Measurements from ENCODE around the gene GON4L. TPM values are rescaled to one million over a fixed set of nuclear protein-coding genes. Genes with fewer than 3 reads are reported as not detected.

Gene GON4L
- total and polyA plus RNA-seq, 2 of the 4 experiments (the other 2 are of a cell fraction), result 21.2 to 30.3 TPM

DNA sequence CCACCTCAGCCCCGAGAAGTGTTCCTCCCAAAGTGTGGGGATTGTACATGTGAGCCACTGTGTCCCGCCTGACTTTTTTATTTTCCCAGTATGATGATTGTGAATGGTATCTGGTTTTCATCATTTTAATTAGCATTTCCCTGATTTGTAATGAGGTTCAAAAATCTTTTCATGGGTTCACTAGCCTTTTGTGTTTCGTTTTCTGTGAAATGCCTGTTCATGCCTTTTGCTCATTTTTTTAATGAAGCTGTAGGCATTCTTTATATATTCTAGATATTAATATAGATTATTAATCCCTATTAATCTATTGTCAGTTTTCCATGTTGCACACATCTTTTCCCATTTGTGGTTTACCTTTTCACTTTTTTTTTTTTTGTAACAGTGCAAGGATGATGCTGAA is 147.6 kb downstream of the GON4L start:
- no peak overlapping the region for H3K4ac ChIP-seq (ENCODE audit: low read depth, low read length)
- peaks cover 28 to 43% of the 10 kb centered on the region in 2 experiments for H3K79me1 ChIP-seq (ENCODE audit: low read depth in 1 of 2, low read length in 2 of 2)
- no peak overlapping the region for H4K91ac ChIP-seq (ENCODE audit: insufficient read depth, low read depth, low read length)
- peaks cover 1% of the 10 kb centered on the region; the same call in 1 of the 2 replicates for H3K4me1 ChIP-seq (ENCODE audit: control insufficient read depth, insufficient read depth, low read length)
- no peak overlapping the region for H2BK15ac ChIP-seq (ENCODE audit: low read depth, low read length)
- BruUV-seq (replicated peaks), result no TSS peak
- no peak overlapping the region for H3K4me3 ChIP-seq (ENCODE audit: insufficient read depth, low read depth, low read length)
- H3K27me3 ChIP-seq (ENCODE audit: control insufficient read depth, insufficient read depth, low read length), result no peaks in the 10 kb centered on the region
- no peak overlapping the region for H3K9ac ChIP-seq (ENCODE audit: low read depth, low read length)
- intact Hi-C loops (cut with micrococcal nuclease) (no loop called here), in situ Hi-C loops (cut with MboI; ENCODE audit: low sequenced_read_pairs) (no loop called here), dilution Hi-C loops (cut with HindIII; ENCODE audit: low sequenced_read_pairs, unreplicated experiment) (no loop called here)
- no peak overlapping the region for H3K23ac ChIP-seq (ENCODE audit: low read depth, low read length)
- CTCF ChIA-PET, result interaction anchor here (0.6 to 1.5 kb wide), 2 partner anchors 20 to 61 kb away, joined by 3 read pairs; no protein-coding TSS in a partner anchor
- no peak overlapping the region for H3K27ac ChIP-seq (ENCODE audit: insufficient read depth, low read length)
- no peak overlapping the region for H2AFZ ChIP-seq (replicated peaks; ENCODE audit: low read length, poor library complexity)
- H4K5ac ChIP-seq (ENCODE audit: low read depth, low read length), result no peak overlapping the region
- no peak for TF ChIP-seq CEBPB (IDR thresholded peaks at IDR 0.05; ENCODE audit: low read depth, low read length)
- TF ChIP-seq MAFK (IDR thresholded peaks at IDR 0.05; ENCODE audit: low read depth, low read length), result no peak
- no peak for TF ChIP-seq RCOR1 (IDR thresholded peaks at IDR 0.05; ENCODE audit: insufficient replicate concordance, low read length)
- TF ChIP-seq, protein P1, sequence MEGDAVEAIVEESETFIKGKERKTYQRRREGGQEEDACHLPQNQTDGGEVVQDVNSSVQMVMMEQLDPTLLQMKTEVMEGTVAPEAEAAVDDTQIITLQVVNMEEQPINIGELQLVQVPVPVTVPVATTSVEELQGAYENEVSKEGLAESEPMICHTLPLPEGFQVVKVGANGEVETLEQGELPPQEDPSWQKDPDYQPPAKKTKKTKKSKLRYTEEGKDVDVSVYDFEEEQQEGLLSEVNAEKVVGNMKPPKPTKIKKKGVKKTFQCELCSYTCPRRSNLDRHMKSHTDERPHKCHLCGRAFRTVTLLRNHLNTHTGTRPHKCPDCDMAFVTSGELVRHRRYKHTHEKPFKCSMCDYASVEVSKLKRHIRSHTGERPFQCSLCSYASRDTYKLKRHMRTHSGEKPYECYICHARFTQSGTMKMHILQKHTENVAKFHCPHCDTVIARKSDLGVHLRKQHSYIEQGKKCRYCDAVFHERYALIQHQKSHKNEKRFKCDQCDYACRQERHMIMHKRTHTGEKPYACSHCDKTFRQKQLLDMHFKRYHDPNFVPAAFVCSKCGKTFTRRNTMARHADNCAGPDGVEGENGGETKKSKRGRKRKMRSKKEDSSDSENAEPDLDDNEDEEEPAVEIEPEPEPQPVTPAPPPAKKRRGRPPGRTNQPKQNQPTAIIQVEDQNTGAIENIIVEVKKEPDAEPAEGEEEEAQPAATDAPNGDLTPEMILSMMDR (conservative IDR thresholded peaks at IDR 0.05; ENCODE audit: low read depth, low read length), result no peak
- TF ChIP-seq RAD21 (IDR thresholded peaks at IDR 0.05; ENCODE audit: low read length), result no peak
- TF ChIP-seq BHLHE40 (IDR thresholded peaks at IDR 0.05; ENCODE audit: low read depth, low read length), result no peak
- TF ChIP-seq POLR2A (IDR thresholded peaks at IDR 0.05; ENCODE audit: low read depth, low read length), result no peak
- TF ChIP-seq, protein P2, sequence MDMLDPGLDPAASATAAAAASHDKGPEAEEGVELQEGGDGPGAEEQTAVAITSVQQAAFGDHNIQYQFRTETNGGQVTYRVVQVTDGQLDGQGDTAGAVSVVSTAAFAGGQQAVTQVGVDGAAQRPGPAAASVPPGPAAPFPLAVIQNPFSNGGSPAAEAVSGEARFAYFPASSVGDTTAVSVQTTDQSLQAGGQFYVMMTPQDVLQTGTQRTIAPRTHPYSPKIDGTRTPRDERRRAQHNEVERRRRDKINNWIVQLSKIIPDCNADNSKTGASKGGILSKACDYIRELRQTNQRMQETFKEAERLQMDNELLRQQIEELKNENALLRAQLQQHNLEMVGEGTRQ (IDR thresholded peaks at IDR 0.05; ENCODE audit: low read depth, low read length), result no peak
- no peak for TF ChIP-seq MXI1 (IDR thresholded peaks at IDR 0.05; ENCODE audit: borderline replicate concordance, low read depth, low read length)
- TF ChIP-seq FOS (IDR thresholded peaks at IDR 0.05; ENCODE audit: low read depth, low read length), result no peak
- no peak for TF ChIP-seq NFE2L2 (IDR thresholded peaks at IDR 0.05; ENCODE audit: low read depth, low read length)
- H4K8ac ChIP-seq (ENCODE audit: low read depth in 2 of 2, low read length in 2 of 2), result no peak overlapping the region
- H3K36me3 ChIP-seq (ENCODE audit: control insufficient read depth, insufficient read depth, low read length), result peaks cover 5% of the 10 kb centered on the region; the same call in 1 of the 2 replicates
- no peak overlapping the region for H2BK5ac ChIP-seq (ENCODE audit: low read depth, low read length, poor library complexity, severe bottlenecking)
- peaks cover 23% of the 10 kb centered on the region for H4K20me1 ChIP-seq (ENCODE audit: insufficient read depth, low read length)
- H2AK5ac ChIP-seq (ENCODE audit: low read depth, low read length), result no peak overlapping the region
- no peaks in the 10 kb centered on the region for H3K9me3 ChIP-seq (ENCODE audit: control insufficient read depth, insufficient read depth, low read length)
- peaks cover 3% of the 10 kb centered on the region; the same call in 1 of the 2 replicates for H3K9me1 ChIP-seq (ENCODE audit: insufficient read depth, low read length)
- H2AK9ac ChIP-seq (replicated peaks; ENCODE audit: low read depth, low read length, poor library complexity), result no peak overlapping the region
- WGBS, 2 experiments (ENCODE audit: extremely low coverage in 2 of 2, insufficient read length in 1 of 2), result no CpG with 5 or more reads among the region's 3 CpGs
- DNase-seq (no peak), ATAC-seq (ENCODE audit: low read depth) (no peak)
- no peak overlapping the region for H2BK20ac ChIP-seq (ENCODE audit: low read depth, low read length)
- no peak overlapping the region for H3K14ac ChIP-seq (replicated peaks; ENCODE audit: low read depth, low read length)
- POLR2A ChIA-PET (ENCODE audit: unreplicated experiment), result no interaction called here
- no peak overlapping the region for H3K4me2 ChIP-seq (ENCODE audit: low read depth, low read length)
- H3K56ac ChIP-seq (ENCODE audit: extremely low read depth, insufficient read depth, low read length), result no peak overlapping the region
- no peak overlapping the region for H3K18ac ChIP-seq (ENCODE audit: low read depth, low read length)
- no peak overlapping the region for H2BK120ac ChIP-seq (ENCODE audit: low read depth, low read length)

Data from IMR-90 (cell line).